Hematopoietic multipotent progenitor cell treated with erythropoietin and hydrocortisone succinate and interleukin-3 and kit ligand, for 8 days (in vitro differentiated cells): ENCODE measurements around the gene ATP6V0E1.
"Not testable (repeated sequence)": the region's sequence is repeated elsewhere in the genome, so short reads cannot be mapped to it uniquely, and the experiment has no call there.

Source experiments
- DNase-seq: peaks from one replicate; pipeline ENCODE4 v3.0.0-alpha.2; 2015

Gene ATP6V0E1

GRCh38 chr5:173041881-173042762 lies 58.6 kb downstream of the ATP6V0E1 start:
- peak; percentile 44 for DNase-seq

DNA sequence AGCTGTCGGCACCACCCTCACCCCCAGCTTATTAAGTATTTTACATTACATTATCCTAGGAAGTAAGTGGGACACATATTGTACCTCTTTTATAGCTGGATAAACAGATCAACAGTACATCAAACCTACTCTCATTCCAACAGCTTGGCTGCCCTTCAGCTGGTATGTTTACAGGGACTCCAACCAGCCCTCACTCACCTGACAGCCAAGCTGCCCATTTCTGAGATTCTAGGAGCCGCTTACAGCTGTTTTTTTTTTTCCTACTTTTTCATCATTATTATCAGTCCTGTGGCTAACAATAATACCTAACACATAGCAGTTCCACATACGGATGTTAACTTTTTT lies 59.2 kb downstream of the ATP6V0E1 start:
- no peak for DNase-seq

DNA sequence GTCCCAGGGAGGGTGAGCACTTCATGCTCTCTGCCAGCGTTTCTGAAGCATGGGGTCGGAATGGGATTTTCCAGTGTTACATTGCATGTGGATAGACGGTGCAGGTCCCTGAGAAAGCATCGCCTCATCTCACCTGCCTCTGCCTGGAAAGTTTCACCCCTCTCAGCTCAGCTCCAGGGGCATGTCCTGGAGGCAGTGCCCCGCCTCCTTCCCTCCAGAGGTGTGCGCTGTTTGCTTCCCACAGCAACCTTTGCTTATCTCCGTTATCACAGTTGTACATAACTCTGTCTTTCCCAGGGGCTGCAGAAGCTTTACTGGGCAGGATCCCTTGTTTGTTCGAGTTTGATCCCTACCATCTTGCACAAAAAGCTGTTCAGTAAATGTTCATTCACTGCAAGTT lies 61.9 kb downstream of the ATP6V0E1 start:
- DNase-seq, result no peak

- DNase-seq, result not testable (repeated sequence)
Measured at GRCh38 chr5:173047096-173047837, 63.7 kb downstream of the ATP6V0E1 start.

DNA sequence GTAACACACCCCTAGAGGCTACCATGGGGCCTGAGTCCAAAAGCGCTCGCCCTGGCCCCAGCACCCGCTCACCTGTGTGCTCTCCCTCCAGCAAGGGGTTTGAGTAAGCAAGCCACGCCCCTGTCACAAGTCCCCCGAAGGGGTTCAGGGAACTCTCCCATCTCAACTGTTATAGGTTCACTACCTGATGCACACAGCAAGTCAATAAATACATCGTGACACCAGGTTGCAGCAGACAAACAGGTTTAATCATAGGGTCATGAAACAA lies 64.2 kb downstream of the ATP6V0E1 start:
- DNase-seq, result no peak

- no peak for DNase-seq
Measured at GRCh38 chr5:173050791-173051190, 67.2 kb downstream of the ATP6V0E1 start.

DNA sequence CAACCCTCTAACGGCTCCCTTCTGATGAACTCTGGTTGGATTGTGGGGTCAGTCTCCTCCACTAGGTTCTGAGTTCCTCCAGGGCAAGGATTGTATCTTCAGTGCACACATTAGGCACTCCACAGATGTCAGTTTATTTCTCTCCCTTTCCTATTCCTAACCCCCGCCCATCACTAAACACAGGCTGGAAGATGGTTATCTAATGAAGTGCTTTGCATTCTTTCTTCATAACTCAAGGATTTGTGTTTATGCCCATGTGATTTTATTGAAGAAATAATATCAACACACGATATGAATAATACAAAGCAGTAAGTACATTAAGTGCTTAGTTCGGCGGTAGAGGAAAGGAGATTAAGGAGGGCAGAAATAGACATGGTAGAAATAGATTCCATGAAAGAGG lies 68.2 kb downstream of the ATP6V0E1 start:
- no peak for DNase-seq

GRCh38 chr5:173053041-173053440 lies 69.5 kb downstream of the ATP6V0E1 start:
- no peak for DNase-seq

DNA sequence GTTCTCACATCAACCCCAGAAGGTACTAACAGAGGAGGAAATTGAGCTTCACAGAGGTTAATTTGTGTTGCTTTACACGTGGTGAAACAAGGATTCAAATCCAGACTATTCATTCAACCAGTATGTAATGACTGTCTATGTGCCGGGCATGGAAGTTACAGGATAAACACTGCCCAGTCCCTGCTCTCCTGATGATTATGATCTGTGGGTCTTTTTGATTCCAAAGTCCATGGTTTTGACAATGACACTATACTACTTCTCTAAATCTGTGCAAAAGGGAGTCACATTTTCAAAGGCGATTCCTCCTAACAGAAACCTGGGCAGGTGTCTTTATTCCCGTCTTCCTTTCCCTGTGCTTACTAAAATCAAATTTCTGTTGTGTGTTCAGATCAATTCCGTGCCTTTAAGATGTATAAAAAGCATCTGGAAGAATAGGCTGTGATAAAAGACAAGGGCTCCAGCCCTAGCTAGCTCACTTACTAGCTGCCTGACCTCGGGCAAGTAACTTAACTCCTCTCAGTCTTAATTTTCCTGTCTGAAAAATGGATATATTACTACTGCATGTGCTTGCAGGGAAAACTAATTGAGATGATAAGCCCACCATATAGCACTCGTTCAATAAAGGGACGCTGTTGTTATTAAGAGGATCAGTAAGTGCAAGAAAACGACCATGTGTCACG lies 71.6 kb downstream of the ATP6V0E1 start:
- DNase-seq, result no peak

DNA sequence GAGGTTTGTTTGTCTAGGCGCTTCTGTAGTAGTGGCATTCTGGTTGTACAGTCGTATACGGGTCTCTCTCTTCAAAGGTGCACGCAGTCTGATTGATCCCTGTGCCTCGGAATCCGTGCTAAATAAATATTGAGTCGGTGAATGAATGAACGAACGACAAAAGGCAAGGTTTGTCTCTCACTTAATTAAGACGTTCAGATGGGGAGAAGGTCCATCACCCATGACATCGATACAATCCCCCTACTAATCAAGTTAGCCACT lies 72.1 kb downstream of the ATP6V0E1 start:
- no peak for DNase-seq

- peak; percentile 96 for DNase-seq
Measured at GRCh38 chr5:173055983-173056782, 72.6 kb downstream of the ATP6V0E1 start, which contains the start of gene CREBRF. TSS of gene CREBRF (plus strand) at chr5:173056352. CDS start at chr5:173080776, 24,424 bp downstream.

GRCh38 chr5:173056783-173057061 lies 73.2 kb downstream of the ATP6V0E1 start:
- no peak for DNase-seq

- peak; percentile 98 for DNase-seq
Measured at GRCh38 chr5:173057062-173057924, 73.7 kb downstream of the ATP6V0E1 start.

- no peak for DNase-seq
Measured at GRCh38 chr5:173062141-173062540, 78.6 kb downstream of the ATP6V0E1 start.

- DNase-seq, result no peak
Measured at GRCh38 chr5:173065155-173065554, 81.6 kb downstream of the ATP6V0E1 start.

GRCh38 chr5:173069671-173070070 lies 86.1 kb downstream of the ATP6V0E1 start:
- DNase-seq, result no peak

DNA sequence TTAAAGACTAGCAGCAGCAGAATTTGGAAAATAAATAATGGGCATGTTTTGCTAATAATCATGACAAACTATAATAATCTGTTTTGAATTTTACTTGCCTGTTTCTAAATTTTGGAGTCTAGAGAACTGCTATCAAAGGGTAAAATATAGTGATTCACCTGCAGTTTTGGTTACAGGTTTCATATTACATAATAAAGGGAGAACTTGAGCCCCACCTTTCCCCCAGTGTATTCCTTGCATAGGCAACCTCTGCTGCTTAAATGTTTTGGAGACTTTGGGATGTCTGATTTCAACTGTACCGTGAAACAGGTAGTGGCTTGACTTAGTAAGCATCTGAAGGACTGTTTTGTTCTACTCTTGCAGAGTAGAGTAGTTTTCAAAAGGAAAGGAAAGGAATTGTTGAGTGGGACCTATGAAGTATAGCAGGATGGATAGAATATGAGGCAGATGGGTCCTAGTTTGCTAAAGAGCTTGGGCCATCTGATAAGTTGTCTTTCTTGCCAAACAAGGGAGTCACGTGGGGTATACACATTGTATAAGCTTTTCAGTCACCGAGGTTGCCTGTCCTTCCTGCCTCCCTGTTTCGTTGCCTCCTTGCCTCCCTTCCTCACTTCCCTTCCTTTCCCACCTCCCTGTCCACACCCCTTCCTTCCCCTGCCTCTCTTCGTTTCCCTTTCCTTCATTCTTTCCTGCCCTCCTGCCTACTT lies 91.7 kb downstream of the ATP6V0E1 start:
- no peak for DNase-seq

GRCh38 chr5:173075970-173076369 lies 92.4 kb downstream of the ATP6V0E1 start:
- no peak for DNase-seq

DNA sequence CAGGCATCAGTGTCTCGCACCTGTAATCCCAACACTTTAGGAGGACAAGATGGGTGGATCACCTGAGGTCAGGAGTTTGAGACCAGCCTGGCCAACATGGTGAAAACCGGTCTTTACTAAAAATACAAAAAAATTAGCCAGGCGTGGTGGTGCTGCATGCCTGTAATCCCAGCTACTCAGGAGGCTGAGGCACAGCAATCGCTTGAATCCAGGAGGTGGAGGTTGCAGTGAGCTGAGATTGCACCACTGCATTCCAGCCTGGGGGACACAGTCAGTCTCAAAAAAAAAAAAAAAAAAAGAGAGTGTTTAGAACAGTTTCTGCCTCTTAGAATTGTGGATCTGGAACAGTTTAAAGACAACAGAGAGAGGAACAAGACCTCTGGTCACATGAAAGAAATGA lies 92.9 kb downstream of the ATP6V0E1 start:
- DNase-seq, result not testable (repeated sequence)

DNA sequence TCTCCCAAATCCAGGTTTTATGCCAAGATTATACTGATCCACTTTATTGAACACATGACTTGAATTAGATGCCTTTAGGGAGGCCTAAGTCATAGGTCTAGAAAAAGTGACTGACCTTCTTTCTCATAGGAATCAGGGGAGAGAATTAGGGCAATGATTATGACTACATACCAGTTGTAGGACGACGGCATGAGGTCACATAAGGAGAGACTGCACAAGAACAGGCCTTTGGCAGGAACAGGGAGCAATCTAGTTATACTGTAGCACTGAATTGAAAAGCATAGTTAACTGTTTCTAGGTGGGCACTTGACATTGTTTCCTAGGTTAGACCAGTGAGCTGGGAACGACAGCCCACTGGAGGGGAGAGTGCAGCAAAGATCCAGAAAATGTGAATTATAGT lies 95.3 kb downstream of the ATP6V0E1 start:
- DNase-seq, result no peak
